Activated CD4-positive, CD25-positive, alpha-beta regulatory T cell treated with anti-CD3 and anti-CD28 coated beads, Interleukin-2, amount 50 U/mL, for 24 hours (primary cell): ENCODE measurements around the gene KATNB1.

Experiments
- ATAC-seq, 2 donors: fragments of 150-1000 bp; cut with Tn5 transposase; one replicate each; pipeline ENCODE4 v1.10.0; 2021; ENCODE audit warnings: mild to moderate bottlenecking in 1 of 2, moderate library complexity in 1 of 2

The KATNB1 gene, protein sequence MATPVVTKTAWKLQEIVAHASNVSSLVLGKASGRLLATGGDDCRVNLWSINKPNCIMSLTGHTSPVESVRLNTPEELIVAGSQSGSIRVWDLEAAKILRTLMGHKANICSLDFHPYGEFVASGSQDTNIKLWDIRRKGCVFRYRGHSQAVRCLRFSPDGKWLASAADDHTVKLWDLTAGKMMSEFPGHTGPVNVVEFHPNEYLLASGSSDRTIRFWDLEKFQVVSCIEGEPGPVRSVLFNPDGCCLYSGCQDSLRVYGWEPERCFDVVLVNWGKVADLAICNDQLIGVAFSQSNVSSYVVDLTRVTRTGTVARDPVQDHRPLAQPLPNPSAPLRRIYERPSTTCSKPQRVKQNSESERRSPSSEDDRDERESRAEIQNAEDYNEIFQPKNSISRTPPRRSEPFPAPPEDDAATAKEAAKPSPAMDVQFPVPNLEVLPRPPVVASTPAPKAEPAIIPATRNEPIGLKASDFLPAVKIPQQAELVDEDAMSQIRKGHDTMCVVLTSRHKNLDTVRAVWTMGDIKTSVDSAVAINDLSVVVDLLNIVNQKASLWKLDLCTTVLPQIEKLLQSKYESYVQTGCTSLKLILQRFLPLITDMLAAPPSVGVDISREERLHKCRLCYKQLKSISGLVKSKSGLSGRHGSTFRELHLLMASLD

DNA sequence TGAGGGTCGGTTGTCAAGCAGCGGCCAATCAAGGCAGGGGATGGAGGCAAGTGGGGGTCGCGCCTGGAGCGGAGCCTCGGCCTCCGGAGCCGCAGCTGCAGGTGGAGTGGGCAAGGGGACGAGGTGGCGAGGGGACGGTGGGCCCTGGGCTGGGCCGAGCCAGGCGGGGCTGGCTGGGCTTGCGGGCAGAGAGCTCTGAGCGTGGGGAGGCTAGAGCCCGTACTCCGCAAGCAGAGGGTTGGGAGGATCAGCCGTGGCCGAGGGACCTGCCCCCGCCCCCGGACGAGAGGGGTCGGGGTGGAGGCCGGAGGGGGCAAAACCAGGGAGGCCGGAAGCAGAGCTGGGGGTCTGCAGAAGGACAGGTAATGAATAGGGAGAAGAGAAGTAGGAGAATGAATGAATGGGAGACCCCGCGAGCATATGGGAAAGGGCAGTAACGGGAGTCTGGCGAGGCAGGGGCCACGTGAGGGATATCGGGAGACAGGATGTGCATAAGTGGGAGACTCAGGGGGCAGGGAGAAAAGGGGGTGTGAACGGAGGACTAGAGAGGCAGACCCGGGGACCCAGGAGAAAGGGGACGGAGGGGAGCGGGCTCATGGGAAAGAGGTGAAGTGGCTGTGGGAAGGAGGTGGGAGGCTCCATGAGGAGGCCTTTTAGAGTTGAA is at the start of gene KATNB1:
TSS of gene KATNB1 (plus strand) at position 16 of the 664 bp plus-strand sequence. CDS start 1,474 bp downstream, outside the sequence.
- no peak for ATAC-seq

DNA sequence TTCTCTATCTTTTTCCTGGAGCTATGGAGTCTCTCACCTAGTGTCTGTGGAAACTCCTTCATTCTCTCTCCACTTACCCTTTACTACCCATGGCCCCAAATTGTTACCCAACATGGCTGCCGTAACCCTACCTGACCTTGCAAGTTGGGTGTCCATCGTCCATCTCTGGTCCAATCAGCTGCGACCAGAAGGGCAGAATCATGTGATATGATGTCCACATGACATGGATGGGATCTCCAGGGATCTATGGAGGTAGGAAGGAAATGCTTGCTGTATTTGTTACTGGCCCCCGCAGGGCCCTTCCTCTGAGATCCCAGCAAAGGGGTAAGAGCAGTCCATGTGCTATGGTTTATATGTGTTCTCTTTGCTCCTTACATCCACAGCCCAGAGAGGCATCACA is 49.0 kb upstream of the KATNB1 start:
- ATAC-seq = no peak

DNA sequence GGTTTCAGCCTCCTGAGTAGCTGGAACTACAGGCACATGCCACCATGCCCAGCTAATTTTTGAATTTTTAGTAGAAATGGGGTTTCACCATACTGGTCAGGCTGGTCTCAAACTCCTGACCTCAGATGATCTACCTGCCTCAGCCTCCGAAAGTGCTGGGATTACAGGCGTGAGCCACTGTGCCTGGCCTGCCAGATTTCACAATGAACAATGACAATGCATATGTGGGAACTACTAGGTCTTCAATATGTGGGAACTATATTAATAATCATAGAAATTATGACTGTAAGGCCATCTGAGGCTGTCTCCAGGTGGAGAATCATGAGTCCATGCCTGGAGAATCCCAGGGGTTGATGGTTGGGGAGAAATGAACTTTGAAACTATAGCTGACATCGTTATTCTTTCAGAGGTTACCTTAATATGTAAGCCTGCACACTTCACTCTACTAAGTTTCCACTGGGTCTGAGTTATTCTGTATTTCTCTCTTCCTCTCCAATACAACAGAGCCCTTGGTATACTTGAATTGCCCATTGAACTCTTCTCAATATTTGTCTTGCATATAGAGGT is 48.1 kb upstream of the KATNB1 start:
- no peak for ATAC-seq

DNA sequence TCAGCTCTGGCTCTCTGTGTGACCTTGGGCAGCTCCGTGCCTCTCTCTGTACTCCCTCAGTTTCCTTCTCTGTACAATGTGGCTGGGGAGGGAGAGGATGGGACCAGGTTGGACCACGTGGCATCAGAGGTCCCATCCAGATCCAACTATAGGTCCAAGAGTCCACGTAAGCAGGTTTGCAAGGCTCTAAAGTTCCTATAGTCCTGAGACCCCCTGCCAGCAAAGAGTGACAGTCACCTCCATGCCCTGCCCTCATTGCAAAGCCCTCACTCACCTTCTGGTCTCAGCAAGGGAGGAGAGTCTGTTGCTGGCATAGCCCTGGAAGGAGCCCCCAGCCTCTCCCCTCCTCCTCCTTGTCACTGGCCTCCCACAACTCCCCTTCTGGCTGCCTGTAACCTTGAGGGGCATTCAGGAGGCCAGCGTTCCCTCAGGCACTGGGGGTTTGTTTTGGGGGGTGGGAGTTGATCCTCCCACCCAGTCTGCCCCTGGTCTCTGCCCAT is 47.0 kb upstream of the KATNB1 start:
- ATAC-seq = no peak

DNA sequence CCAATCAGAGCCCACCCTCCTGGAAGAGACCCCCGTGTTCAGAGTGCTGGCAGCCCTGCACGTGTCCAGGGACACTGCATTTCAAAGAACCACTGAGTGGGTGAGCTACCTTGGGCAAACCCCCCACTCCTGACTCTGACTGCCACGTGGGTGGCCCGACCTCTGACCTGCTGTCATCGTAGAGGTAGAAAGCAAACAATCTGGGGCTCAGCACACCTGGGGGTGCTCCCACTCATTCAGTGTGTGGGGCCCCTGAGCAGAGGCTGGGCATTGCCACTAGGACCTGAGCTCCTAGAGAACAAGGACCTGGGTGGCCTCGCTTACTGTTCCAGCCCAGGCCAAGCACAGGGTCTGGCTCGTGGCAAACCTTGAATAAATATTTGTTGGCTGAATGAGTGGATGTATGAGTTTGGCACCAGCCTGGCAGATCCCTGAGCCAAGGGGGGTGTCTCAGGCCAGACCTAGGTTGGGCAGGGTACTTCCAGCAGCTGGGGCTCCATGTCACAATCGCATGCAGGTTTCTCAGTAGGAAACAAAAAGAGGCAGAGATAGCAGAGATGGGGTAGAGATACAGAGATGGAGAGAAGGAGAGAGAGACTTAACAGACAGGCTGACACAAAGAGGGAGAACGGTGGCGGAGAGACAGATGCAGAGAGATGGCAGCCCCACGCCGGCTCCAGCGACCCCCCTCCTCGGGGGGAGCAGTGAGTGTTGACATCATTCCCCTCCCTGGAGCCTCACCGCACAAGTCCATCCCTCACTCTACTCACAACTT is 46.4 kb upstream of the KATNB1 start:
- no peak for ATAC-seq

DNA sequence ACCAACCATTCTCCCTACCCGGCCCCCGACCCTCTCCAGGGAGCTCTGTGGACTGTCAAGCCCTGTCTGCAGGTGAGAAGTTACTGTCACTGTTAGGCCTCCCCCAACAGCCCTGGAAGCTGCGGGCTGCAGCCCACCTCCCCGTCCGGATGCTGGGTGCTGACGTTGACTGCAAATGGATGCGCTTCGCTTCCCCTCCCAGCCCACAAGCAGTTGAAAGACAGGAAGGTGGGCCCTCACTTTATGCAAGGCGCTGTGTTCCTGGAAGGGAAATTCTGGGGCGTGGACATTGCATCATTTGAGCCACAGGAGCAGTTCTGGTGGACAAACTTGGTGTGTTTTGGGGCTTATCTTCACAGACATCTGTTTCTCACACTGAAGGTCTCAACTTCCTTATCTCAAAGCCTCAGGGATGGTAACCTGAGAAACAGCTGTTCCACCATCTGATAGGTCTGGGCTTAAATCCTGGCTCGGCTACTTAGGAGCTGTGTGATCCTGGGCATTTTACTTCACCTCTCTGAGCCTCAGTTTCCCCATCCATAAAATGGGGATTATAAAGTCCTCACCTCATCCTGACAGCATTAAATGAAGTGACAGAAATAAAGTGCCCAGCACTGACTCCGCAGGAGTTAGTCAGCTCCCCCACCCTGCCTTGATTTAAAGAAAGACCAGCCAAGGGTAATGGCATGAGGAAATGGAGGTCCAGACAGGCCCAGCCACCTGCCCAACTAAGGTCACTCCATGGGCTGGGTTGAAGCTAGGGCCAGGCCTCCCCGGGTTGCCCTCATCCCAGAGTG is 45.6 kb upstream of the KATNB1 start:
- no peak for ATAC-seq

DNA sequence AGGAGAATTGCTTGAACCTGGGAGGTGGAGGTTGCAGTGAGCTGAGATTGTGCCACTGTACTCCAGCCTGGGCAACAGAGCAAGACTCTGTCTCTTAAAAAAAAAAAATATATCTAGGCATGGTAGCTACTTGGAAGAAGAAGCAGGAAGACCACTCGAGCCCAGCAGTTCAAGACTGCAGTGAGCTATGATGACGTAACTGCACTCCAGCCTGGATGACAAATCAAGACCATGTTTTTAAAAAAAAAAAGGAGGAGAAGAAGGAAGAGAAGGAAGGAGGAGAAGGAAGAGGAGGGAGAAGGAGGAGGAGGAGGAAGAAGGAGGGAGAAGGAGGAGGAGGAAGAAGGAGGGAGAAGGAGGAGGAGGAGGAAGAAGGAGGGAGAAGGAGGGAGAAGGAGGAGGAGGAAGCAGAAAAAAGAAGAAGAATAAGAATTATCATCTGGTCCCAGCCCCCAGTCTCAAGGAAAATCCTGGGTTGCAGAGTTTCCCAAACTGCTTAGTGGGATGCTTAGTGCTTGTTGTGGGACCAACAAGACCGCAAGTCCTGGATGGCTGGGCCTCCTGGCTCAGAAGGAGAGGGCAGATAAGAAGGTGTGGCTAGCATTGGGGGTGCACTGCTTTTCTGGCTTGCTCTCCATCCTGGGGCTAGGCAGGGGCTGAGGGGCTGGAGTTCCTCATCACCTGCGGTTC is 44.6 kb upstream of the KATNB1 start:
- no peak for ATAC-seq

DNA sequence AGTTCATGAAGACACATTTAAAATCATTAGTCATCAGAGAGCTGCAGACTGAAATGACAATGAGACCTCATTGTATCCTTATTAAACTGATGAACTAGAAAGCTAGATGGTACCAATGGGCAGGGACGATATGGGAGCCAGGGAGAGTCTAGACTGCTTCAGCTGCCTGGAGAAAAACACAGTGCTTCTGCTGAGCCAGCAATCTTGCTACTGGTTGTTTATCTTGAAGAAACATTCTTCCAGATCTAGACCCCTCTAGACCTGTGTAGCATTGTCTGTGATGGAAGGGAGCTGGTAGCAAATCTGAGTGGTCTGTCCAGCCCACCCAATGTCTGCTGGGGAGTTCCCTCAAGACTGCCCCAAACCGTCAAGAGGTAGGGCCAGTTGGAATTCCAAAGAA is 42.9 kb upstream of the KATNB1 start:
- no peak for ATAC-seq

DNA sequence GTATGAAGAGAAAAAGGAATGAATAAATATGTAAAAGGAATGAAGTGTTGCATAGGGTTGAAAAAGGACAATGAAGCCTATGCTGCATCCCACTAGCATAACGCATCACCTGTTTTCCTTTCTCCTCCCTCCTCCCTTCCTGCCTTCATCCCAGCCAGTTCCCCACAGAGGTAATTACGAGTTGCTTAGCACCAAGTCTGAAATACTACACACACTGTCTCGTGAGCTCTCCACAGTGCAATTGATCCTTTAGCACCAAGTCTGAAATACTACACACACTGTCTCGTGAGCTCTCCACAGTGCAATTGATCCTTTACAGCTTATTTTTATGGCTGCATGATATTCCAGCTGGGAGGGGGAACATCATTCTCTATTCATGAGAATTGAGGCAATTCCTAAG is 42.0 kb upstream of the KATNB1 start:
- ATAC-seq = no peak

DNA sequence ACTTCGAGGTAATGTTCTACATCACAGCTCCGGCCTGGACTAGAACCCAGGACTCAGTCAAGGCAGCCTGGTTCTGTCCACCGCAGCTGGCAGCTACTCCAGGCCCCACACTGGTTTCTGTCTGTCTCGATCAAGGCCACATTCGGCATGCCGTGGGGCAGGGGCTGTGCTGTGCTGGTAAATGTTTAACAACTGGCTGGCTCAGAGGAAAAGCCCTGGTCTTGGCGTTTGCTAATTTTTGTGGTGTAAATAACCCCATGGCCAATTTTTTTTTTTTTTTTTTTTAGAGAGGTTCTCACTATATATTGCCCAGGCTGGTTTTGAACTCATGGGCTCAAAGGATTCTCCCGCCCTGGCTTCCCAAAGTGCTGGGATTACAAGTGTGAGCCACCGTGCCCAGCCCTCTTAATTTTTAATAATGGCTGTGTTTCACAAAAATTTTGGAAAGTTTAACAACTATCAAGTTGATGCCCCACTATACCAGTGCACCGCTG is 41.3 kb upstream of the KATNB1 start:
- no peak for ATAC-seq

DNA sequence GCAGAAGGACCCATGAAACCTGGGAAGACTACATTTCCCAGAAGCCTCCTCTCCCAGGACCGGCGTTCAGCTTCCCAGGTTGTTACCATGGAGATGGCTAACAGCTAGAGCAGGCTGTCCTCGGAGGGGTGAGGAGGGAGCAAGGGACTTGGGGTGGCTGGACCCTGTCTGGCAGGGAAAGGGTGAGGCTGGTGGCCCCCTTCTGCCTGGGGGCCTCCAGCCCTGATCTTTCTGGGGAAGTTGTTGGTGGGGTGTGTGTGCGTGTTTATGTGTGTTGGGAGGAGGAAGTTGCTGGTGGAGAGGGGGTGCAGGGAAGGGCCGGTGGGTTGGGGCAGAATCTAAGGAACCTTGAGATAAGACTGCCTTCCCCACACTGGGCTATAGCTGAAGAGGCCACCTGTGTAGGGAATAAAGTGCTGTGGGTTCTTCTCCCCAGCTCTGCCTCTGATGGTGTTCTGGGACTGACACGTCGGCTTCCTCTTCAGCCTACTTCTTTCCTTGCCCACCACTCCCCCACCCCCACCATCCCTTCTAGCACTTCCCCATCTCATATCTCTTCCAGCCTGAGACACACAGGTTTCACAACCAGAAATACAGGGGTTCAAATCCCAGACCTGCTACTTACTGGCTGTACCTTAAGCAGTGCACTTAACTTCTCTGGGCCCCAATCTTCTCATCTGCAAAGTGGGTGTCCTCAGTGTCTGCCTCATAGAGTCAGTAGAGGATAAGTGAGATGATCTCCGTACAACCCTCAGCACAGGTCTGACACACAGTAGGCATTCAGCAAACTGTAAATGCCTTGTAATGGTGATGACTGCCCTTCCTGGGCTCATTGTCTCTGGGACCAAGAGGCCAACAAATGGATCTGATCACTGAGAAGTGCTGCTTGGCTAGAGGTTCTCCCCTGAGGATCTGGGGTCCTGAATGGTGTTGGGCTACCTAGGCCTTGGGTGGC is 40.6 kb upstream of the KATNB1 start, which contains the start of gene DRC7:
TSS of gene DRC7 (plus strand) at position 82 of the 955 bp plus-strand sequence. CDS start 3,144 bp downstream, outside the sequence.
- ATAC-seq = peak in 1 of 2 donors; percentile 38

DNA sequence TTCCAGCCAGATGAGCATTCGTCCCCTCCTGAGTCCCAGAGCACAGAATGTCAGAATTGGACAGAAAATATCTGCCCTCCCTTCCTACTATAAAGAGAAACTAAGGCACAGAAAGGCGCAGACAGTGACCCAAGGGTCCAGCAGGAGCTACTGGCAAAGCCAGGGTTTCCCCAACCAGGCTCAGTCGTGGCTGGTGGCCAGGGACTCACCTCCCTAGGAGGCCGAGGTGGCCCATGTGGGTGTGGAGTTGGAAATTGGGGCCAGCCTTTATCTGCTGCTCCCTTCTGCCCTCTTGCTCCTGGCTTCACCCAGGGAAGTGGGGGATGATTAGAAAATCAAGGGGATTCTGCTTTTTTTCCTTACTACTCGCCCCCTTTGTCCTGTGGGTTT is 39.9 kb upstream of the KATNB1 start:
- ATAC-seq = no peak

DNA sequence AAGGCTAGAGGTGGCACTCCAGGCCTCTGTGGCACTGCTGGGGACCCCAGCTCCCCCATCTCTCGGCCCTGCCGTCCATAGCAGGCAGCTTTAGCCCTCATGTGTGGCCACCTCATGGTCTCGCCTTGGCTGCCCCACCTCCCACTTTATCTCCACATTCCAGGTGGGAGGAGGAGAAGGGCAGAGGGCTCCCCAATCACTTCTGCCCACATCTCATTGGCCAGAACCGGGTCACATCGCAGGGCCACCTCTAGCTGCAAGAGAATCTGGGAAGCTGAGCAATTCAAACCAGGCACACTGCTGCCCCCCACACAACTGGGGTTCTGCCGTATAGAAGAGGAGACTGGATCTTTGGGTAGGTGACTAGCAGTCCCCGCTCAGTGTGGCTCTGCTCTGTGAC is 39.3 kb upstream of the KATNB1 start:
- ATAC-seq = no peak

DNA sequence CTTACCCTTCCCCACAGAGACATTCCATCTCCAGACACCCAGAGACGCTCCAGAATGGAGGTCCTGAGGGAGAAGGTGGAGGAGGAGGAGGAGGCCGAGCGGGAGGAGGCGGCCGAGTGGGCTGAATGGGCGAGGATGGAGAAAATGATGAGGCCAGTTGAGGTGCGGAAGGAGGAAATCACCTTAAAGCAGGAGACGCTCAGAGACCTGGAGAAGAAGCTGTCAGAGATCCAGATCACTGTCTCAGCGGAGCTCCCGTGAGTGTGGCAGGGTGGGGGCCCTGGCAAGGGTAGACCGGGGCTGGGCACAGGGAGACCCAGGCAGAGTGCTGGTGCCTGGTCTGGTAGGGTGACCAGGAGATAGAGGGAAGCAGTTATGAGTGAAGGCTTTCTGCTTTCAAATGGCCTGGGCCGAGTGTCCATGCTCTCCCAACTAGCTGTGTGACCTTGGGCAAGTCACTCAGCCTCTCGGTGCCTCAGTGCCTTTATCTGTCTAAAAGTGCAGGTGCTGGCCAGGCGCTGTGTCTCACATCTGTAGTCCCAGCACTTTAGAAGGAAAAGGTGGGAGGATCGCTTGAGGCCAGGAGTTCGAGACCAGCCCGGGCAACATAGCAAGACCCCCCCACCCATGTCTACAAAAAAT is 37.6 kb upstream of the KATNB1 start:
- no peak for ATAC-seq

DNA sequence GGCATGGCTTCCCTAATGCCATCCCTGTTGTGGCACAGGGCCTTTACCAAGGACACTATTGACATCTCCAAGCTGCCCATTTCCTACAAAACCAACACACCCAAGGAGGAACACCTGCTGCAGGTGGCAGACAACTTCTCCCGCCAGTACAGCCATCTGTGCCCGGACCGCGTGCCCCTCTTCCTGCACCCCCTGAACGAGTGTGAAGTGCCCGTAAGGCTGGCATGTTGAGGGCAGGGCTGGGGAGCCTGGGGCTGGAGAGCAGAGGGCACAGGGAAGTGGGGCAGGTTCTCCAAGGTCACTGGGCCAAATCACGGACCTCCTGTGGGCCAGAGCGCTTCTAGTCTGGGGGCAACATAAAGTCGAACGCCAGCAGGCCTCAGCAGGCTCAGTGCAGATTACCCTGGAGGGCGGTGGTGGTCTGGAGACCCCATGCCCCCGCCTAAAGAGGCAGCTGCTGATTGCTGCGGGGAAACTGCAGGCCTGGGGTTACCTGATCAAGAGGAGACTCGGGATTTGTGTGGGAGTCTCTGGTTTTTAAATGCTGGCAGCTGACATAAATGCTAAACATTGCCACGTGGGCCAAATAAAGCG is 36.7 kb upstream of the KATNB1 start:
- ATAC-seq = no peak

DNA sequence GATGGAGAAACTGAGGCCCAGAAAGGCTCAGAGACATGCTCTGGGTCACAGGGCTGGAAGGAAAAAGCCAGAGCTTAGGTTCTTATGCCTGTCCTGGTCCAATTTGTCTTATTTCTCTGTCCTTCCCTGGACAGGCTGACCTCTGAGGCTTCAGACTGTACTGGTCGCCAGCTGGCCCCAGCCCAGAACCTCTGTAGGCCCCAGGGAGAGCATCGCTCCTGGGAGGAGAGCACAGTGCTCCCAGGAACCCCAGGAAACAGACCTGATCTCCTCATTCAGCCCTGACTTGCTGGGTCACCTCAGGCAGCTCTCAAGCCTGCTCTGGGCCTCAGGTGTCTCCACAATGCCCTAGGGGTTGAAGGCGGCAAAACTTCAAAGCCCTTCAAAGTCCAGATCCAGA is 36.1 kb upstream of the KATNB1 start:
- no peak for ATAC-seq

DNA sequence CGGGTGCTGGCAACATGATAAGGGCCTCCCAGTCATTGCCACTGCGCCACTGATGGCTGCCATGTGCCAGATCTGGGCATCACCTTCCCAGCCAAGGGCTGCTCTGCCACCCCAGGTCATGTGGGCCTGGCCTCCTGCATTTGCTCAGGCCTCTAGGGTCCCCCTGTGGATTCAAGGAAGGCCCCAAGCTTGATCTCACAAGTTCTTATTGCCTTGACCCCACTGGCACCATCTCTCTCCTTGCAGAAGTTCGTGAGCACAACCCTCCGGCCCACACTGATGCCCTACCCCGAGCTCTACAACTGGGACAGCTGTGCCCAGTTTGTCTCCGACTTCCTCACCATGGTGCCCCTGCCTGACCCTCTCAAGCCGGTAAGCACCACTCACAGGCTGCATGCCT is 35.7 kb upstream of the KATNB1 start:
- no peak for ATAC-seq

DNA sequence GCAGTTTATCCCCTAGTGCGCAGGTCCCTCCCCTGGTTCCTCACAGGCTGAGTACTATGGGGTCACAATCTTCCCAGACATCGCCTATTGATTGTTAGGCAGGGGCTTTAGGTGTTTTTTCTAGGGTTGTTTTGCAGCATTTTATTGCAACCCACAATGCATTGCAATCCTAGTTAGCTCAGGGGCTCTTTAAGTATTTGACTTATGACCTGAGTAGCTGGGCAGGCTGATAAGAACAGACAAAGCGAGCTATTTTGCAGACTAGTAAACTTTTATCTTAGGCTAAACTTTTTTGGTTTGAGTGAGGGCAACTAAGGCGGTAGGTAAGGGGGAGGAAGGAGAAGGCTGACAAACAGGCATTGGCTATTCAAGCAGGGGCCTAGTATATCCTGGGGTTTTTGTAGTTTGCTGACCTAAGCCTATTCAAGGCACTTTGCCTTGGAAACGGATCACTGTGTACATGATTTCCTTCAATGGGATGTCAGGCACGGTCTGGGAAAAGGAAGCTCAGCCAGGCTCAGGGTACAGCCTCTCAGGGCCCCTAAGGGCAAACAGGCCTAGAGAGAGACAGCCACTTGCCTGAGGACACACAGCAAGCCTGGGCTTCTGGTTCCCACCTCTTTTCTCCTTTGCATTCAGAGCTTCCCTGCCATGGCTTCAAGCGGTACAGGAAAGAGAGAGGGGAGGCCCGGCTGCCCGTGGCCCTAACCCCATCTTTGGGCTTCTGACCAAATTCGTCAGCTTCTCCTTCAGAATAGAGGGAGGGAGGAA is 34.6 kb upstream of the KATNB1 start:
- ATAC-seq = no peak
